Measurements from ENCODE around the gene PPARD. TPM values are rescaled to one million over a fixed set of nuclear protein-coding genes. Genes with fewer than 3 reads are reported as not detected.
"Not testable (repeated sequence)": the region's sequence is repeated elsewhere in the genome, so short reads cannot be mapped to it uniquely, and the experiment has no call there.

Gene PPARD
- total RNA-seq, 1 donor from 2014 or later = 9.9 TPM

- H3K4me2 ChIP-seq (ENCODE audit: low read length) = no peak overlapping the region
- no peak overlapping the region for H3K27ac ChIP-seq (ENCODE audit: low read depth, low read length)
- Mint-ChIP-seq H3K4me3 (ENCODE audit: unreplicated experiment) (no peak overlapping the region), H3K27ac (ENCODE audit: unreplicated experiment) (no peak overlapping the region), H3K36me3 (ENCODE audit: low read depth, unreplicated experiment) (no peaks in the 10 kb centered on the region), H3K4me1 (ENCODE audit: low read depth, unreplicated experiment) (no peaks in the 10 kb centered on the region), H3K27me3 (ENCODE audit: low read depth, unreplicated experiment) (peaks cover 6% of the 10 kb centered on the region), H3K9me3 (ENCODE audit: unreplicated experiment) (peaks cover under 1% of the 10 kb centered on the region)
- no peaks in the 10 kb centered on the region for H3K79me2 ChIP-seq (ENCODE audit: insufficient read depth, low read length)
- H3K4me1 ChIP-seq (ENCODE audit: insufficient read depth, low read length) = no peaks in the 10 kb centered on the region
- no peaks in the 10 kb centered on the region for H3K36me3 ChIP-seq (ENCODE audit: insufficient read depth, low read length)
- no peak for TF ChIP-seq EZH2 (IDR thresholded peaks at IDR 0.05; ENCODE audit: insufficient read depth, low read length)
- TF ChIP-seq, protein P1, sequence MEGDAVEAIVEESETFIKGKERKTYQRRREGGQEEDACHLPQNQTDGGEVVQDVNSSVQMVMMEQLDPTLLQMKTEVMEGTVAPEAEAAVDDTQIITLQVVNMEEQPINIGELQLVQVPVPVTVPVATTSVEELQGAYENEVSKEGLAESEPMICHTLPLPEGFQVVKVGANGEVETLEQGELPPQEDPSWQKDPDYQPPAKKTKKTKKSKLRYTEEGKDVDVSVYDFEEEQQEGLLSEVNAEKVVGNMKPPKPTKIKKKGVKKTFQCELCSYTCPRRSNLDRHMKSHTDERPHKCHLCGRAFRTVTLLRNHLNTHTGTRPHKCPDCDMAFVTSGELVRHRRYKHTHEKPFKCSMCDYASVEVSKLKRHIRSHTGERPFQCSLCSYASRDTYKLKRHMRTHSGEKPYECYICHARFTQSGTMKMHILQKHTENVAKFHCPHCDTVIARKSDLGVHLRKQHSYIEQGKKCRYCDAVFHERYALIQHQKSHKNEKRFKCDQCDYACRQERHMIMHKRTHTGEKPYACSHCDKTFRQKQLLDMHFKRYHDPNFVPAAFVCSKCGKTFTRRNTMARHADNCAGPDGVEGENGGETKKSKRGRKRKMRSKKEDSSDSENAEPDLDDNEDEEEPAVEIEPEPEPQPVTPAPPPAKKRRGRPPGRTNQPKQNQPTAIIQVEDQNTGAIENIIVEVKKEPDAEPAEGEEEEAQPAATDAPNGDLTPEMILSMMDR (IDR thresholded peaks at IDR 0.05; ENCODE audit: insufficient read depth, low read depth, low read length) = no peak
- H3K4me3 ChIP-seq (ENCODE audit: insufficient read depth, low read depth, low read length) = no peak overlapping the region
- H2AFZ ChIP-seq (ENCODE audit: low read depth, low read length) = no peak overlapping the region
- H3K27me3 ChIP-seq (ENCODE audit: insufficient read depth, low read length) = no peaks in the 10 kb centered on the region
- no peak overlapping the region for H3K9ac ChIP-seq (ENCODE audit: low read length)
- no peaks in the 10 kb centered on the region for H3K9me3 ChIP-seq (ENCODE audit: insufficient read depth, low read depth, low read length)
- DNase-seq (ENCODE audit: low read depth) (no peak), FAIRE-seq (no peak)
- H4K20me1 ChIP-seq (ENCODE audit: insufficient read depth, low read length) = no peaks in the 10 kb centered on the region
Observed at GRCh38 chr6:35435074-35435837, 92.9 kb downstream of the PPARD start.

DNA sequence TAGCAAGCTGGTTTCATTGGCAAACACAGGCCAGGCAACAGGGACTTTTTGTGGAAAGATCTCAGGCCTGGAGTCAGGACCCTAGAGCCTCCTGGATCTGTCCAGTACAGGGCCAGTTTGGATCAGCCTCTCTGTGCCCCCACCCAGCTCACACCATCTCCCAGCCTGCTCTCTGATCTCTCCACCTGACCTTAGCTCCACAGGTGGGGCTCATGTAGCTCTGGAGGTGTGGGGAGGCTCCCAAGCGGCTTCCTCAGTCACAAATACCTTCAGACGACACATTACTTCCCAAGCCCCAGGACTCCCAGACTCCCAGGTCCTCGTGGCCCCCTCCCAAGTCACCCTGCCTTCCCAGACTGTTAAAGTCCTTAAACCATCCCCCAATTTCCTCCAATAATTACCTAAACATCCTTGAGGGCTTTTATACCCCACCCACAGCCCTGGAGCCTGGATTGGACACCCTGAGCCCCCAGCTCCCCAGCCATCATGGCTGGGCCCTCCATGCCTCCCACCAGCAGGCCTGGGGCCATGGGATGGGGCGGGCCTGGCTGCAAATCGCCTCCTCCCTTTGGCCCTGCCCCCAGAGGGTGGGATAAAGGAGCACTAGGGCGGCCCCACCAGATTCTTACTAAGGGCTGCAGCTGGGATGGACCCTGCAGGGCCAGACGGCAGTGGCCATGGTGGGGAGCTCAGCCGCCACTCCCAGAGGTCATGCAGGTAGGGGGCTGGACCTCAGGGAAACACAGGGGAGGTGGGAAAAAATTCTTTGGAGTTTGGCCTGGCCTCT lies 93.9 kb downstream of the PPARD start:
- Histone ChIP-seq H3K4me2 (ENCODE audit: low read length) (no peak overlapping the region), H3K27me3 (ENCODE audit: insufficient read depth, low read length) (no peaks in the 10 kb centered on the region), H3K36me3 (ENCODE audit: insufficient read depth, low read length) (no peaks in the 10 kb centered on the region), H3K79me2 (ENCODE audit: insufficient read depth, low read length) (no peaks in the 10 kb centered on the region), H3K9me3 (ENCODE audit: insufficient read depth, low read depth, low read length) (no peaks in the 10 kb centered on the region), H2AFZ (ENCODE audit: low read depth, low read length) (no peak overlapping the region), H3K9ac (ENCODE audit: low read length) (no peak overlapping the region), H3K4me1 (ENCODE audit: insufficient read depth, low read length) (no peaks in the 10 kb centered on the region), H3K4me3 (ENCODE audit: insufficient read depth, low read depth, low read length) (no peak overlapping the region), H4K20me1 (ENCODE audit: insufficient read depth, low read length) (no peaks in the 10 kb centered on the region), H3K27ac (ENCODE audit: low read depth, low read length) (no peak overlapping the region)
- FAIRE-seq (no peak), DNase-seq (ENCODE audit: low read depth) (no peak)
- H3K4me3 Mint-ChIP-seq (ENCODE audit: unreplicated experiment) = no peak overlapping the region
- no peak overlapping the region for H3K27ac Mint-ChIP-seq (ENCODE audit: unreplicated experiment)
- no peak for TF ChIP-seq EZH2 (IDR thresholded peaks at IDR 0.05; ENCODE audit: insufficient read depth, low read length)
- TF ChIP-seq, protein P1 (IDR thresholded peaks at IDR 0.05; ENCODE audit: insufficient read depth, low read depth, low read length) = no peak
- H3K27me3 Mint-ChIP-seq (ENCODE audit: low read depth, unreplicated experiment) = peaks cover 6% of the 10 kb centered on the region
- no peaks in the 10 kb centered on the region for H3K9me3 Mint-ChIP-seq (ENCODE audit: unreplicated experiment)
- no peaks in the 10 kb centered on the region for H3K36me3 Mint-ChIP-seq (ENCODE audit: low read depth, unreplicated experiment)
- no peaks in the 10 kb centered on the region for H3K4me1 Mint-ChIP-seq (ENCODE audit: low read depth, unreplicated experiment)

DNA sequence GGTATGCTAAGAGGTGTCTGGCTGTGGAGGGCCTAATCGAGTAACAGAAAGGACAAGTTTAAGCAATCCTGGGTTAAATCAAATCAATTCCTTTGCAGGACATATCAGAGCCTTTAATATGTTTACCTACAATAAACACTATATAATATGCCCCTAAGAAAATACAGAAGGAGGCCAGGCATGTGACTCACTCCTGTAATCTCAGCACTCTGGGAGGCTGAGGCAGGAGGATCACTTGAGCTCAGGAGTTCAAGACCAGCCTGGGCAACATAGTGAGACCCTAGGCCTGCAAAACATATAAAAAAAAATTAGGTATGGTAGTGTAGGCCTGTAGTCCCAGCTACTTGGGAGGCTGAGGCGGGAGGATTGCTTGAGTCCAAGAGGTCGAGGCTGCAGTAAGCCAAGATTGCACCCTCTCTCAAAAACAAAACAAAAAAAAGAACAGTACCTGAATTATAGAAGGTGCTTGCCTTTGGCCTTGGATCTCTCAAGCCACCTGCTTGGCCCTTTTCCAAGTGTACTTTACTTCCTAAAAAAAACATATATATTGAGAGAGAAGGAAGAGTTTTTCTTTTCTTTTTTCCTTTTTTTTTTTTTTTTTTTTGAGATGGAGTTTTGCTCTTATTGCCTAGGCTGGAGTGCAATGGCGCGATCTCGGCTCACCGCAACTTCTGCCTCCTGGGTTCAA lies 96.2 kb downstream of the PPARD start:
- not testable (repeated sequence) for H3K9ac ChIP-seq (ENCODE audit: low read length); H3K4me1 Mint-ChIP-seq (ENCODE audit: low read depth, unreplicated experiment); H3K79me2 ChIP-seq (ENCODE audit: insufficient read depth, low read length); H4K20me1 ChIP-seq (ENCODE audit: insufficient read depth, low read length); DNase-seq (ENCODE audit: low read depth); H3K27me3 Mint-ChIP-seq (ENCODE audit: low read depth, unreplicated experiment); H3K9me3 Mint-ChIP-seq (ENCODE audit: unreplicated experiment); H3K36me3 Mint-ChIP-seq (ENCODE audit: low read depth, unreplicated experiment); H2AFZ ChIP-seq (ENCODE audit: low read depth, low read length); H3K4me2 ChIP-seq (ENCODE audit: low read length); H3K4me1 ChIP-seq (ENCODE audit: insufficient read depth, low read length); H3K27me3 ChIP-seq (ENCODE audit: insufficient read depth, low read length); H3K27ac ChIP-seq (ENCODE audit: low read depth, low read length); H3K4me3 ChIP-seq (ENCODE audit: insufficient read depth, low read depth, low read length); H3K4me3 Mint-ChIP-seq (ENCODE audit: unreplicated experiment); H3K36me3 ChIP-seq (ENCODE audit: insufficient read depth, low read length); FAIRE-seq; H3K27ac Mint-ChIP-seq (ENCODE audit: unreplicated experiment); H3K9me3 ChIP-seq (ENCODE audit: insufficient read depth, low read depth, low read length)
